ENCODE measurements around the gene SPOUT1.

- TF ChIP-seq POLR2A (IDR thresholded peaks at IDR 0.05), result peak; percentile 47
- no peak for TF ChIP-seq CTCF (IDR thresholded peaks at IDR 0.05)
These were observed 42.7 kb downstream of the SPOUT1 start, which contains the start of gene TBC1D13 for GRCh38 chr9:128786681-128787601.

Measured in right lobe of liver (tissue), 4 donors.